OCI-LY3 (cell line): Measurements from ENCODE around the gene DNAAF9.

Source experiments
- EZH2phosphoT487 ChIP-seq: fragments of 200-600 bp; shearing (Covaris generic); IDR thresholded peaks from 2 replicates; pipeline ENCODE4 v1.6.1; 2018; ENCODE audit warnings: antibody characterized with exemption, mixed run types, low read depth
- TF ChIP-seq, protein P1 (sequence below): fragments of 200-600, 300-600 bp; sonication (generic); IDR thresholded peaks from 2 replicates; pipeline ENCODE4 v1.5.1; 2014; ENCODE audit warnings: antibody characterized with exemption, low read length, low read depth

DNA sequence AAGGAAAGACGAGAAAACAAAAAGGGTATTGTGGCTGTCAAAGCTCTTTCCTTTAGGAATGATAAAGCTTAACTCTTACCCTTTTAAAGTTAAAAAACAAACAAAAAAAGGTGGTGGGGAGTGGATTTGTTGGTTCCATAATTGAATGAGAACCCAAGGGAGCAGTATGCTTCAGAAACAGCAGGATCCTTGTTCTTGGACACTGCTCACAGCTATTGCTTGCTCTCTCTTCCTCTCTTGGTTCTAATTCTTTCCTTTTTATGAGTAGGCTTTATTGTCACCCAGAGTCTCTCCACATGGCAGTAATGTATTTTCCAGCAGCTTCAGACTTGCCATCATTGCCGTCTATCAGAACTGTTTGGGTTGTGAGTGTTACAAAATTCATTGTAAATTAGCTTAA is 44.7 kb upstream of the DNAAF9 start:
- TF ChIP-seq, protein P1, sequence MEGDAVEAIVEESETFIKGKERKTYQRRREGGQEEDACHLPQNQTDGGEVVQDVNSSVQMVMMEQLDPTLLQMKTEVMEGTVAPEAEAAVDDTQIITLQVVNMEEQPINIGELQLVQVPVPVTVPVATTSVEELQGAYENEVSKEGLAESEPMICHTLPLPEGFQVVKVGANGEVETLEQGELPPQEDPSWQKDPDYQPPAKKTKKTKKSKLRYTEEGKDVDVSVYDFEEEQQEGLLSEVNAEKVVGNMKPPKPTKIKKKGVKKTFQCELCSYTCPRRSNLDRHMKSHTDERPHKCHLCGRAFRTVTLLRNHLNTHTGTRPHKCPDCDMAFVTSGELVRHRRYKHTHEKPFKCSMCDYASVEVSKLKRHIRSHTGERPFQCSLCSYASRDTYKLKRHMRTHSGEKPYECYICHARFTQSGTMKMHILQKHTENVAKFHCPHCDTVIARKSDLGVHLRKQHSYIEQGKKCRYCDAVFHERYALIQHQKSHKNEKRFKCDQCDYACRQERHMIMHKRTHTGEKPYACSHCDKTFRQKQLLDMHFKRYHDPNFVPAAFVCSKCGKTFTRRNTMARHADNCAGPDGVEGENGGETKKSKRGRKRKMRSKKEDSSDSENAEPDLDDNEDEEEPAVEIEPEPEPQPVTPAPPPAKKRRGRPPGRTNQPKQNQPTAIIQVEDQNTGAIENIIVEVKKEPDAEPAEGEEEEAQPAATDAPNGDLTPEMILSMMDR, result no peak
- TF ChIP-seq EZH2phosphoT487, result no peak
